ENCODE measurements around the gene GRHL3.

The GRHL3 gene

GRCh38 chr1:24344090-24344742 is 25.1 kb downstream of the GRHL3 start:
- no peak for DNase-seq (ENCODE audit: low read depth)

- DNase-seq (ENCODE audit: low read depth), result no peak
Observed at GRCh38 chr1:24345334-24345733, 26.2 kb downstream of the GRHL3 start.

GRCh38 chr1:24347159-24347934 is 28.2 kb downstream of the GRHL3 start:
- DNase-seq (ENCODE audit: low read depth), result no peak

- no peak for DNase-seq (ENCODE audit: low read depth)
Observed at GRCh38 chr1:24348196-24348595, 29.0 kb downstream of the GRHL3 start.

GRCh38 chr1:24349891-24350290 is 30.7 kb downstream of the GRHL3 start:
- DNase-seq (ENCODE audit: low read depth), result peak; percentile 34

GRCh38 chr1:24351247-24351646 is 32.1 kb downstream of the GRHL3 start:
- no peak for DNase-seq (ENCODE audit: low read depth)

GRCh38 chr1:24351918-24352627 is 32.9 kb downstream of the GRHL3 start:
- peak; percentile 58 for DNase-seq (ENCODE audit: low read depth)

GRCh38 chr1:24353292-24353891 is 34.2 kb downstream of the GRHL3 start:
- no peak for DNase-seq (ENCODE audit: low read depth)

- DNase-seq (ENCODE audit: low read depth), result no peak
Observed at GRCh38 chr1:24355466-24355865, 36.3 kb downstream of the GRHL3 start.

GRCh38 chr1:24357038-24357437 is 37.9 kb downstream of the GRHL3 start:
- no peak for DNase-seq (ENCODE audit: low read depth)

- no peak for DNase-seq (ENCODE audit: low read depth)
Observed at GRCh38 chr1:24360681-24361080, 41.5 kb downstream of the GRHL3 start.

GRCh38 chr1:24361811-24362210 is 42.7 kb downstream of the GRHL3 start:
- DNase-seq (ENCODE audit: low read depth), result no peak

GRCh38 chr1:24362396-24362795 is 43.2 kb downstream of the GRHL3 start:
- no peak for DNase-seq (ENCODE audit: low read depth)

GRCh38 chr1:24362982-24363614 is 43.9 kb downstream of the GRHL3 start:
- DNase-seq (ENCODE audit: low read depth), result peak; percentile 96

GRCh38 chr1:24363994-24364393 is 44.8 kb downstream of the GRHL3 start:
- DNase-seq (ENCODE audit: low read depth), result no peak

GRCh38 chr1:24364605-24364974 is 45.4 kb downstream of the GRHL3 start:
- DNase-seq (ENCODE audit: low read depth), result peak; percentile 32

- DNase-seq (ENCODE audit: low read depth), result peak; percentile 91
Observed at GRCh38 chr1:24364975-24365678, 46.0 kb downstream of the GRHL3 start.

GRCh38 chr1:24366707-24367106 is 47.5 kb downstream of the GRHL3 start:
- DNase-seq (ENCODE audit: low read depth), result no peak

- no peak for DNase-seq (ENCODE audit: low read depth)
Observed at GRCh38 chr1:24369199-24369598, 50.0 kb downstream of the GRHL3 start.

GRCh38 chr1:24369801-24370200 is 50.6 kb downstream of the GRHL3 start:
- DNase-seq (ENCODE audit: low read depth), result no peak

GRCh38 chr1:24373044-24373443 is 53.9 kb downstream of the GRHL3 start:
- no peak for DNase-seq (ENCODE audit: low read depth)

GRCh38 chr1:24373710-24374109 is 54.6 kb downstream of the GRHL3 start:
- no peak for DNase-seq (ENCODE audit: low read depth)
